Neuronal stem cell (in vitro differentiated cells): Measurements from ENCODE around the gene ARMC7.

Experiments
- DNase-seq: peaks from one replicate; pipeline ENCODE4 v3.0.0-alpha.2; 2013; ENCODE audit warnings: low spot score
- H2AFZ ChIP-seq: one replicate; pipeline ENCODE4 v1.6.1; 2013; ENCODE audit warnings: mild to moderate bottlenecking, low read length, inconsistent platforms
- H2AK5ac ChIP-seq: 2 replicates; pipeline ENCODE4 v1.6.1; 2013; ENCODE audit warnings: low read depth, mild to moderate bottlenecking, inconsistent platforms, low read length, moderate library complexity, mixed read lengths
- H2BK120ac ChIP-seq: 2 replicates; pipeline ENCODE4 v1.6.1; 2013; ENCODE audit warnings: low read depth, mild to moderate bottlenecking, inconsistent platforms, low read length, moderate library complexity, mixed read lengths
- H2BK12ac ChIP-seq: one replicate; pipeline ENCODE4 v1.6.1; 2013; ENCODE audit warnings: low read length, inconsistent platforms
- H2BK15ac ChIP-seq: 2 replicates; pipeline ENCODE4 v1.6.1; 2013; ENCODE audit warnings: mild to moderate bottlenecking, low read length, inconsistent platforms, mixed read lengths
- H2BK5ac ChIP-seq: one replicate; pipeline ENCODE4 v1.6.1; 2013; ENCODE audit warnings: inconsistent platforms, mild to moderate bottlenecking, low read length, moderate library complexity
- H3K14ac ChIP-seq: one replicate; pipeline ENCODE4 v1.6.1; 2013; ENCODE audit warnings: low read length, inconsistent platforms
- H3K18ac ChIP-seq: 2 replicates; pipeline ENCODE4 v1.6.1; 2013; ENCODE audit warnings: low read length, inconsistent platforms
- H3K23ac ChIP-seq: 2 replicates; pipeline ENCODE4 v1.6.1; 2013; ENCODE audit warnings: low read depth, mild to moderate bottlenecking, mixed read lengths, low read length, inconsistent platforms; ENCODE audit not compliant: poor library complexity
- H3K27ac ChIP-seq: replicated peaks from 3 replicates; pipeline ENCODE4 v1.5.1; 2013; ENCODE audit warnings: low read length, inconsistent platforms
- H3K27me3 ChIP-seq, 3 experiments: 2 replicates each; pipeline ENCODE4 v1.6.1; 2013; ENCODE audit warnings: low read length in 3 of 3, mild to moderate bottlenecking in 2 of 3, inconsistent platforms in 1 of 3, low read depth in 1 of 3, mixed read lengths in 1 of 3, moderate library complexity in 1 of 3; ENCODE audit not compliant: control insufficient read depth in 3 of 3, insufficient read depth in 3 of 3
- H3K36me3 ChIP-seq, 2 donors: replicated peaks in 1 of 2; 2 replicates each; pipeline ENCODE4 v1.6.1; 2013; ENCODE audit warnings: low read length in 2 of 2; ENCODE audit not compliant: control insufficient read depth in 2 of 2, insufficient read depth in 2 of 2
- H3K4ac ChIP-seq: 2 replicates; pipeline ENCODE4 v1.6.1; 2013; ENCODE audit warnings: inconsistent platforms, mild to moderate bottlenecking, low read length, moderate library complexity
- H3K4me1 ChIP-seq, 2 donors: 1 replicate in 1 of 2; 2 replicates in 1 of 2; pipeline ENCODE4 v1.6.1; 2013; ENCODE audit warnings: low read length in 2 of 2, low read depth in 1 of 2; ENCODE audit not compliant: control insufficient read depth in 2 of 2, insufficient read depth in 1 of 2
- H3K4me2 ChIP-seq: one replicate; pipeline ENCODE4 v1.6.1; 2013; ENCODE audit warnings: mild to moderate bottlenecking, low read length, inconsistent platforms; ENCODE audit not compliant: insufficient read depth, poor library complexity, severe bottlenecking
- H3K4me3 ChIP-seq, 2 donors: 2 replicates each; pipeline ENCODE4 v1.5.1; 2013; ENCODE audit warnings: low read length in 2 of 2, mild to moderate bottlenecking in 2 of 2, inconsistent platforms in 1 of 2, moderate library complexity in 1 of 2
- H3K79me1 ChIP-seq: one replicate; pipeline ENCODE4 v1.6.1; 2013; ENCODE audit warnings: low read depth, mild to moderate bottlenecking, inconsistent platforms, low read length, moderate library complexity
- H3K9ac ChIP-seq: one replicate; pipeline ENCODE4 v1.6.1; 2013; ENCODE audit warnings: mild to moderate bottlenecking, low read depth, low read length, inconsistent platforms; ENCODE audit not compliant: poor library complexity
- H3K9me3 ChIP-seq, 2 donors: replicated peaks in 1 of 2; 2 replicates each; pipeline versions ENCODE3 to v1.6.1; 2013; ENCODE audit warnings: low read length in 2 of 2, mild to moderate bottlenecking in 2 of 2, inconsistent platforms in 1 of 2, low read depth in 1 of 2, mixed read lengths in 1 of 2, moderate library complexity in 1 of 2; ENCODE audit not compliant: control insufficient read depth in 2 of 2, insufficient read depth in 1 of 2
- H4K8ac ChIP-seq: one replicate; pipeline ENCODE4 v1.6.1; 2013; ENCODE audit warnings: low read depth, mild to moderate bottlenecking, inconsistent platforms, low read length, moderate library complexity
- H4K91ac ChIP-seq: one replicate; pipeline ENCODE4 v1.6.1; 2013; ENCODE audit warnings: low read length, low read depth, mild to moderate bottlenecking, inconsistent platforms; ENCODE audit not compliant: poor library complexity
- WGBS, 2 donors: extraction: QIAGEN DNeasy Blood & Tissue Kit; methylation state at CpG; one replicate each; pipeline ENCODE4 v1.1.7; 2013; ENCODE audit warnings: missing lambda C conversion rate in 2 of 2, mixed read lengths in 1 of 2; ENCODE audit not compliant: insufficient read length in 2 of 2, insufficient replicate concordance in 1 of 2; ENCODE audit errors: extremely low coverage in 2 of 2; 5-methylcytosine and 5-hydroxymethylcytosine counted together

The ARMC7 gene

DNA sequence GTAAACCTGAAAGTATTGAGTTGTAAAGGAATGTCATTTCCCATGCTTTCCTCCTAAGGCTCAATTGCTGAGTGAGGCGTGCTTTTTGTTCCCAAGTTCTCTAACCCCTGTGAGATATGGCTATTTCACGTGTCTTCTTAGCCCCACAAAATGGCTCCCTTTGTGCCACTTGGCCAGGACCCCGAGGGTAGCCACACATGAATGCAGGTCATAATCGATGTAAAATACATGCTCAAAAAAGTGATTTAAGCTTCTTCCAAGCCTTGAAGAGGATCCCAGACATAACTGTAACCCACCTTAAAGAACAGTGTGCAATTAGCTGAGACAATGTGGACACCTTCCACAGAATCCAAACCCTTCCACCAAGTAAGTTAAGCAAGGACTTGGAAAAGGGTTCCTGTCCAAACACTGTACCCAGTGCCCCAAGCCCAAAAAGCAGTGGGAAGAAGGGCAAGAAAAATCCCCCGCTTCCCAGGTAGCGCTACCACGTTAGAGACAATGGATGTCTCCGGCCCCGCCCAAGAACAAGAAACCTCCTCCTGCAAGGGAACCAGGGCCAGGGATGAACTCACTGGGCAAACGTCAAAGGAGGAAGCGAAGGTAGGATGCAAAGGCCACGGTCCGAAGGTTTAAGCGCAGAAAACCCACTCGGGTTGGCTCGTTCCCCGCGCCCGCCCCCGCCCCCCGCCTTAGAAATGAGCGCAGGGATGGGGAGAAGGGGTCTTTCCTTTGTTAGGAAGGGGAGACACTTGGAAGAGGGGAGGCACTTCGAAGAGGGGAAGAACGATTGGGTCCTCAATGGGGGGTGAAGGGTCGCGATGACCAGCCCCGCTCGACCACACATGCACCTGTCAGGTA, 43.4 kb downstream of the ARMC7 start:
- no peak overlapping the region for H3K14ac ChIP-seq
- peaks cover 6% of the 10 kb centered on the region for H3K79me1 ChIP-seq
- WGBS, 2 donors: no CpG with 5 or more reads among the region's 28 CpGs
- peak overlapping the region; percentile 90 to 92 for H3K4me3 ChIP-seq
- H4K8ac ChIP-seq: no peak overlapping the region
- H3K18ac ChIP-seq: peak overlapping the region; percentile 98
- no peak overlapping the region for H3K4ac ChIP-seq
- peak overlapping the region; percentile 100 for H3K23ac ChIP-seq
- no peak overlapping the region for H4K91ac ChIP-seq
- peak overlapping the region; percentile 100 for H2AK5ac ChIP-seq
- H3K4me2 ChIP-seq: peak overlapping the region; percentile 63
- no peak overlapping the region for H3K27ac ChIP-seq
- H2BK15ac ChIP-seq: no peak overlapping the region
- peaks cover 5 to 35% of the 10 kb centered on the region in 2 donors for H3K36me3 ChIP-seq
- H3K9me3 ChIP-seq: no peaks in the 10 kb centered on the region
- H3K27me3 ChIP-seq: no peaks in the 10 kb centered on the region
- peak overlapping the region; percentile 48 for H2AFZ ChIP-seq
- peaks cover 3 to 9% of the 10 kb centered on the region in 2 donors for H3K4me1 ChIP-seq
- DNase-seq: no peak
- no peak overlapping the region for H2BK12ac ChIP-seq
- H2BK5ac ChIP-seq: peak overlapping the region; percentile 93
- H2BK120ac ChIP-seq: no peak overlapping the region
- peak overlapping the region; percentile 95 for H3K9ac ChIP-seq

GRCh38 chr17:75153780-75154194, 44.0 kb downstream of the ARMC7 start:
- peak overlapping the region; percentile 38 for H3K4ac ChIP-seq
- peak overlapping the region; percentile 39 for H3K4me2 ChIP-seq
- no peak overlapping the region for H2BK15ac ChIP-seq
- peaks cover 6% of the 10 kb centered on the region for H3K79me1 ChIP-seq
- WGBS, 2 donors: no CpG with 5 or more reads among the region's 35 CpGs
- peak overlapping the region; percentile 58 for H2BK12ac ChIP-seq
- peaks cover 3 to 9% of the 10 kb centered on the region in 2 donors for H3K4me1 ChIP-seq
- H3K18ac ChIP-seq: peak overlapping the region; percentile 98
- no peak overlapping the region for H2BK120ac ChIP-seq
- peak overlapping the region; percentile 67 for H3K27ac ChIP-seq
- peak overlapping the region; percentile 48 for H2AFZ ChIP-seq
- H4K91ac ChIP-seq: no peak overlapping the region
- peak overlapping the region; percentile 90 to 92 for H3K4me3 ChIP-seq
- H3K27me3 ChIP-seq: no peaks in the 10 kb centered on the region
- peak overlapping the region; percentile 100 for H2AK5ac ChIP-seq
- peaks cover 0 to 34% of the 10 kb centered on the region in 2 donors for H3K36me3 ChIP-seq
- H4K8ac ChIP-seq: no peak overlapping the region
- peak overlapping the region; percentile 99 for H3K14ac ChIP-seq
- no peak for DNase-seq
- peak overlapping the region; percentile 100 for H3K23ac ChIP-seq
- H3K9ac ChIP-seq: peak overlapping the region; percentile 95
- H2BK5ac ChIP-seq: peak overlapping the region; percentile 93
- no peaks in the 10 kb centered on the region for H3K9me3 ChIP-seq

DNA sequence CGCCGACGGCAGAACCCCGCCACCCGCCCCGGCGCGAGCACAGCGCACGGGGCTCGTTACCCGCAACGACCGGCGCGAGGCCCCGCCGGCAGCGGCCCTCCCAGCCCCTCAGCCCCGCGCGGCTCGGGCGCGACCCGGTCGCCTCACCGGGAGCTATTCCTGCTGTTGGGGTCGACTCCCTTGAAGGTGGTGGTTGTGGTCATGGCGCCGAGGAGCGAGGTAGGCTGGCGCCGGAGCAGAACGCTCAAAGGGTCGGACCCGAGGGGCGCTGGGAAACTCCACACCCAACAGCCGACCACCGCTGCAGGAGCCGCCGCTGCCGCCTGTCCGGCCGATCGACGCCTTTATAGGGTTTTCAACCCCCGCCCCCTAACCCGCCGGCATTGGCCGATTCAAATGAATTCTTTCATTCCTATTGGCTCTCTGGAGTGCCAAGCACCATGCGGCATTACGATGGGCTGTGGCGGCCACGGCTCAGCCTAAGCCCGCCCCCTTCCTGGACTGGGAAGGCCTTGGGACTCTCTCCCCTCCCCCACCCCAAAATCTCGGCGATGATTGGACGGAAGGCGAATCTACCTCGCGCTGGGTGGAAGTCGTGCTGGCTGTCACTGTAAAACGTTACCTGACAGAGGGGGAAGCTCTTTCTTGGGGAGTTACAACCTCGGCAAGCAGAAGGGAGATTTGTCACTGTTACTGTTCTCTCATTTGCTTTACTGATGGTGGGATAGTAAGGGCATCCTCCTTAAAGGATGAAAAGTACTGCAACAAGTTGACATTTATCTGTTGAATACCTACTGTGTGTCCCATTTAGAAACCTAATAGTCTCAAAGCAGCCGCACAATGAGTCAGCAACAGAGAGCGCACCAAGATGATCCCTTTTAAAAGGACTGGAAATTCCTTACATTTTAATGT, 44.7 kb downstream of the ARMC7 start, which contains the start of gene JPT1:
JPT1 (minus strand) TSS at position 318 of the 912 bp plus-strand sequence; CDS start at position 203, 115 bp downstream.
- H3K4ac ChIP-seq: peak within 1 kb of the TSS; percentile 38
- peak within 1 kb of the TSS; percentile 63 for H3K4me2 ChIP-seq
- no CpG with 5 or more reads among the region's 67 CpGs for WGBS, 2 donors
- H4K91ac ChIP-seq: no peak within 1 kb of the TSS
- H2BK5ac ChIP-seq: peak within 1 kb of the TSS; percentile 93
- H3K9me3 ChIP-seq: no peaks in the 10 kb centered on the region
- peak within 1 kb of the TSS; percentile 48 for H2AFZ ChIP-seq
- peaks cover 0 to 36% of the 10 kb centered on the region in 2 donors for H3K36me3 ChIP-seq
- peak within 1 kb of the TSS; percentile 100 for H2AK5ac ChIP-seq
- H2BK15ac ChIP-seq: no peak within 1 kb of the TSS
- H3K9ac ChIP-seq: peak within 1 kb of the TSS; percentile 95
- H4K8ac ChIP-seq: no peak within 1 kb of the TSS
- no peaks in the 10 kb centered on the region for H3K27me3 ChIP-seq
- H3K4me3 ChIP-seq: peak within 1 kb of the TSS; percentile 90 to 92
- H3K27ac ChIP-seq: peak within 1 kb of the TSS; percentile 67
- peak within 1 kb of the TSS; percentile 100 for H3K23ac ChIP-seq
- peak; percentile 98 for DNase-seq
- H2BK120ac ChIP-seq: no peak within 1 kb of the TSS
- H2BK12ac ChIP-seq: peak within 1 kb of the TSS; percentile 58
- H3K4me1 ChIP-seq: peaks cover 3 to 9% of the 10 kb centered on the region in 2 donors
- H3K14ac ChIP-seq: peak within 1 kb of the TSS; percentile 99
- H3K18ac ChIP-seq: peak within 1 kb of the TSS; percentile 98
- peaks cover 6% of the 10 kb centered on the region for H3K79me1 ChIP-seq
